NCI-H1417 (cell line): ENCODE results near the gene NRARP.

ENCODE experiments used
- DNase-seq, 3 experiments: peaks; one replicate each; lab custom pipeline; 2025; lab: John Stamatoyannopoulos, UW

NRARP gene

GRCh38 chr9:137262173-137262908, 39.7 kb downstream of the NRARP start:
- peak in 2 of 3 experiments; percentile 17 to 53 for DNase-seq

DNA sequence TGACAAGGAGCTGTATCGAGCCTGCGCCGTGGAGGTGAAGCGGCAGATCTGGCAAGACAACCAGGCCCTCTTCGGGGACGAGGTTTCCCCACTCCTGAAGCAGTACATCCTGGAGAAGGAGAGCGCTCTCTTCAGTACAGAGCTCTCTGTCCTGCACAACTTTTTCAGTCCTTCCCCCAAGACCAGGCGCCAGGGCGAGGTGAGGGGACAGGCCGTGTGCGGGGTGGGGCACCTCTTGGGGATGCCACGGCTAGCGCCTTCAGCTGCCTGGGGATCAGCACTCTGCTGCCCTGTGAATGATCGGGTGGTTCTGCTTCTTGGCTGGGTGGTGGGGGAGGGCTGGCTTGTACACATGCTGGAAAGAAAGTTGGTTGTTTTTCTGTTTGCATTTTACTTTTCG, 45.2 kb downstream of the NRARP start:
- no peak for DNase-seq

GRCh38 chr9:137256362-137256761, 45.7 kb downstream of the NRARP start:
- DNase-seq = no peak

- DNase-seq = peak in 1 of 3 experiments; percentile 80
Measured at GRCh38 chr9:137255448-137256114, 46.5 kb downstream of the NRARP start.

DNA sequence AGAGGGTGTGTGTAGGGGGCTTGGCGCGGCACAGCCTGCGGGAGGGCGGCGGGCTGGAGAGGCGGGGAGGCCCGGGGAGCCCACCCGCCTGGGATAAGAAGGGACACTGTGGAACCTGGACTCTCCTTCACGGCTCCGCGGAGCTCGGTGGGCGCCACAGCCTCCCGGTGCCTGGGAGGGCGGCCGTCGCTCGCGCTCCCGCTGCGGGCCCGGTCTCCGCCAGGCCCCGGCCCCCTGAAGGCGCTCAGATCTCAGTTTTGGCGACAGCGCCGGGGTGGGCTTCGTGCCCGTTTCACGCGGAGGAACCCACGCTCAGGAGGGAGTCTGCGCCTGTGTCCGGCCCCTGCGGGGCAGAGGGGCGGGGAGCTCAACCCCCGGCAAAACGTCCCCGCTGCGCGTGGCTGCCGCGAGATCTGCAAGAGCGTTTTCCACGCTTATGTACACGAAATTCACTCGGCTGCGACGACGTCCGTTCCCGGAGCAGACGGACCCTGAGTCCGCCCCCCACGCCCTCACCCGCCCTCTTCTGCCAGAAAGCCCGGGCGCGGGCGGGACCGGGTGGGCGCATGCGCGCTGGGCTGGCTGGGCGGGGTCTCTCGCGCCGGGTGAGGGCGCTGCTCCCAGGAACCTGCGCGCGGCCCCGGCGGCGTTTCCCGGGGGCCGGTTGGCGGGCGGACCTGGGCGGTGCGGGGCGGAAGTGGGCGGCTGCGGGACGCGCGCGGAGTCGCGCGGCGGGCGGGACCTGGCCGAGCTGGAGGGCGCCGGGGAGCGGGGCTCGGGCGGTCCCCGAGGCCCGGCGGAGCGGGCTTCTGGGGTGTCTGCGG, 47.2 kb downstream of the NRARP start, which contains the start of gene NELFB:
Gene NELFB, plus strand, starts transcription at position 704 of the 824 bp plus-strand sequence.
- DNase-seq = peak; percentile 85 to 95 (median 94)

DNA sequence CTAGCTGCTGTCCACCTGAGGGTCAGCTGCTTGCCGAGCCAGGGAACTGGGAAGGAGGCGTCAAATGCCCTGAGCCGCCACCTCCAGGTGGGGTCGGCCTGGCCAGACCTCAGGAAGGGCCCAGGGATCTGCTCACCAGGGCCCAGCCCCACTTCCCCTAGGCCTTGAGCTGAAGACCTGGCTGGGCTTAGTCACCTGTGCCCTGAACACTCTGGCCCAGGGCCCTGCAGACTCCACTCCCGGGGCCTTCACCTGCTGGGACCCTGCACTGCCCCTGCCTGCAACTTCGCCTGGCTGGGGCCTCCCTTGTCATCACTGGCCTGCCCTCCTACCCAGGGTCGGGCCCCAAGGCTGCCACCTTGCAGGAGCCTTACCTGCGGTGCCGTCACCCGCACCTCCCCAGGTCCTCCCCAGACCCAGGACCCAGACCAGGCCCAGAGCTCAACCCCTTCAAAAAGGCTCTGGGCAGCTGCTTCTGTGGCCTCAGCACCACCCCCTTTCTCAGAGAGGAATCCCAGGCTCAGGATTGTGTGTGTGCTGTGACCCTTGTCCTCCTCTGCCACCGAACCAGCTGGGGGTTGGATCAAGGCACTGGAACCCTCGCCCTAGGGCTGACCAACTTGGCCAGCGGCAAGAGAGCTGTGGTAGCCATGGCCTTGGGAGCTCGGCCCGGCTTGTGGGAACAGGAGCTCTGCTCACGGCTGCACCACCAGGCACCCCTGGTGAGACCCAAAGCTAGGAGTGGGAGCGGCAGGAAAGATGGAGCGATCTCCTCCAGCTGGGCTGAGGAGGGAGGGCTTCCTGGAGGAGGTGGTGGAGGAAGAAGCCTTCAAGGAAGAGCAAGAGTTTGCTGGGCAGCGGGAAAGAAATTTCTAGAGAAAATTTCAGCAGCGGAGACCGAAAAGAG, 48.1 kb downstream of the NRARP start:
- peak in 2 of 3 experiments; percentile 54 to 60 for DNase-seq

- DNase-seq = peak; percentile 13 to 31 (median 30)
Measured at GRCh38 chr9:137252555-137253506, 49.2 kb downstream of the NRARP start.

DNA sequence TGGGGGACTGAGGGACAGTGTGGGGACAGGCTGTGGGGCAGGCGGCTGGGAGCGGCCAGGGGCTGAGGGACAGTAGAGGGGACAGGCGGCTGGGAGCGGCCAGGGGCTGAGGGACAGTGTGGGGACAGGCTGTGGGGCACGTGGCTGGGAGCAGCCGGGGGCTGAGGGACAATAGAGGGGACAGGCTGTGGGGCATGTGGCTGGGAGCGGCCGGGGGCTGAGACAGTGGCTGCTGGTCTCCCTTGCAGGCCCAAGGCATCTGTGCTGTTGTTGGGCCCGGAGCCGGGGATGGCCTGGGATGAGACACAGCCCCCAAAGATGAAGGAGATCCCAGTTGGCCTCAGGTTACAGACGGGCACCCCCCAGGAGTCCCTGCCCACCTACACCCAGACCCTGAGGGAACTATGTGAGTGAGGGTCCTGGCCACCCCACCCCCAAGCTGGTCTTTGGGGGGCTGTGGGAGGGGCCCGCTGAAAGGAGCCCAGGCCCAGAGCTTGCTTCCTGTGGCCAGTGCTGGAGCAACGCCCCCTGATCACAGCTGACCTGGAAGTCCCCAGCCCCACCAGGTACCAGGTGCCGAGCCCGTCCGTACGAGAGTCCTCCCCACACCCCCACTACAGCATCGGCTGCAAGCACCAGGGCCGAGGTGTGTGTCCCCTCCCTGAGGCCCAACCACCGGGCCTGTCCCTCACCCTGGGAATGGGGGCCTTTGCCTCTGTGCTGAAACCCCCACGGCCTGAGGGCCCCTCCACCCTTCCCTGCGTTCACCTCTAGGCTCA, 50.4 kb downstream of the NRARP start:
- DNase-seq = no peak

DNA sequence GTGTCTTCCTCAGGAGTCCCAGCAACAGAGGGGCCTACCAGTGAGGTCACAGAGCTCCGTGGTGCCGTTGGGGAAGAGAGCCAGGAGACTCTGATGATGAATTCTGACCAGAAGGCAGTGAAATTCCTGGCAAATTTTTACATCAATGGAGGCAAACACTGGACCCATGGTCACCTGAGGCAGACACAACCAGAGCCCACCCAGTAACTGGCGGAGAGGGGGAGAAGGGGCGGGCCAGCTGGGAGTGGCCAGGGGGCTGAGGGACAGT, 50.9 kb downstream of the NRARP start, which contains the start of gene STPG3:
Gene STPG3, plus strand, starts transcription at position 93 of the 268 bp plus-strand sequence. Its CDS starts 1 bp downstream, at position 94.
- DNase-seq = no peak

DNA sequence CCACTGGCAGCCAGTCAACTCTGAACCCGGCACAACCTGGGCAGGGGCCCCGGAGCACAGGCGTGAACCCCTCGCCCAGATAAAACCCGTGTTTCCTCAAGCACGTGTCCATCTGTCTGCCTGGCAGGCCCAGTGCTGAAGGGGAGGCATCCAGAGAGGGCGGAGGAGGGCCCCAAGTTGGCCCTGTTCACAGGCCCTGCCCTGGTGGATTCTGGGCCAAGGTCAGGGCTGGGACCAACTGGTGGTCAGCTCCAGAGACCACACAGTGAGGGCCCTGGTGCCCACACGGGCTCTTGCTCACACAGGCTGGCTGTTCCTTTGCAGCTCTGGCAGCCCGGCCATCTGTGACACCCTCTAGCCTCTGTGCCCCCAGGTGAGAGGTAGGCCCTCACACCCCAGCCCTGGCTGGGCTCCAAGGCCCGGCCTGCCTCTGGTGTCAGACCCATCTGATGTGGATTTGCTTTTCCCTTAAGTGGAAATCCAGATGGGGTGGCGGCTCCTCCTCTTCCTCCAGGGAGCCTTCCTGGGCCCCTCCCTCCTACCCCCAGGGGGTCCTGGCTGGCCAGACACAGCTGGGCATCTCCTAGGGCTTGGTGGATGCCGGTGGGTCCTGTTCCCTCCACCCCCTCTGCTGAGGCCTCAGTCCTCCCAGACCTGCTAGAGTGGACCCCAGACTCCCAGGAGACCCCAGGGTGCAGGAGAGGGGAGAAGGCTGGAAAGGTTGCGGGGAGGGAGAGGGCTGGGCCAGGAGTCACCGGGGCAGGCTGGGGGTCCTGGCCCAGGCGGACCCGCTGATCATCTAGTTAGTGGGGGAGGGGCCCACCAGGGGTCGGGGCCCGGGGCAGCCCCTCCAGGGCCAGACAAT, 51.5 kb downstream of the NRARP start:
- DNase-seq = no peak
